ENCODE results near the gene GNG7. TPM values are rescaled to one million over a fixed set of nuclear protein-coding genes. Genes with fewer than 3 reads are reported as not detected.

GNG7 gene
- total RNA-seq, 1 donor from 2014 or later: 7.7 TPM

DNA sequence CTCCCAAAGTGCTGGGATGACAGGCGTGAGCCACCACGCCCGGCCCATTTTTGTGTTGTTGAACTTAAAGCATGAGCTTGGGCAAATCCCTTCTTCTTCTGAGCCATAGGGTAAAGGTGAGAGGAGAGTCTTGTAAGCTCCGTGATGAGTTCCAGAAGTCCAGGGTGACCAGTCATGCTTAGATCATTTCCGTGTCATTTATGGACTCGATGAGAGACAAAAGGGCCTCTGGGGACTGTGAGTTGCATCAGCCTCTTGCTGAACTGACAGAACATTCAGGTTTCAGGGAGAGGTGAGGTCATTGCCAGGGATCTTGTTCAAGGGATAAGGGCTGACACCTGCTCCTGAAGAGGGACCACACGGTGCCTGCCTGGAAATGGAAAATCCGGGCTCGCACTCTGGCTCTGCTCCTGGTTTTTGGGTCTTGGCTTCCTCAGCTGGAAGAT is 173.0 kb downstream of the GNG7 start:
- Mint-ChIP-seq H3K4me3 (ENCODE audit: unreplicated experiment) (no peak overlapping the region), H3K9me3 (ENCODE audit: unreplicated experiment) (no peaks in the 10 kb centered on the region), H3K36me3 (ENCODE audit: low read depth, unreplicated experiment) (peaks cover 3% of the 10 kb centered on the region), H3K27ac (ENCODE audit: unreplicated experiment) (no peak overlapping the region), H3K4me1 (ENCODE audit: unreplicated experiment) (no peaks in the 10 kb centered on the region), H3K27me3 (ENCODE audit: unreplicated experiment) (no peaks in the 10 kb centered on the region)
- no peak for DNase-seq (ENCODE audit: low spot score)
- TF ChIP-seq, protein P1, sequence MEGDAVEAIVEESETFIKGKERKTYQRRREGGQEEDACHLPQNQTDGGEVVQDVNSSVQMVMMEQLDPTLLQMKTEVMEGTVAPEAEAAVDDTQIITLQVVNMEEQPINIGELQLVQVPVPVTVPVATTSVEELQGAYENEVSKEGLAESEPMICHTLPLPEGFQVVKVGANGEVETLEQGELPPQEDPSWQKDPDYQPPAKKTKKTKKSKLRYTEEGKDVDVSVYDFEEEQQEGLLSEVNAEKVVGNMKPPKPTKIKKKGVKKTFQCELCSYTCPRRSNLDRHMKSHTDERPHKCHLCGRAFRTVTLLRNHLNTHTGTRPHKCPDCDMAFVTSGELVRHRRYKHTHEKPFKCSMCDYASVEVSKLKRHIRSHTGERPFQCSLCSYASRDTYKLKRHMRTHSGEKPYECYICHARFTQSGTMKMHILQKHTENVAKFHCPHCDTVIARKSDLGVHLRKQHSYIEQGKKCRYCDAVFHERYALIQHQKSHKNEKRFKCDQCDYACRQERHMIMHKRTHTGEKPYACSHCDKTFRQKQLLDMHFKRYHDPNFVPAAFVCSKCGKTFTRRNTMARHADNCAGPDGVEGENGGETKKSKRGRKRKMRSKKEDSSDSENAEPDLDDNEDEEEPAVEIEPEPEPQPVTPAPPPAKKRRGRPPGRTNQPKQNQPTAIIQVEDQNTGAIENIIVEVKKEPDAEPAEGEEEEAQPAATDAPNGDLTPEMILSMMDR (IDR thresholded peaks at IDR 0.05; ENCODE audit: unreplicated experiment): no peak

DNA sequence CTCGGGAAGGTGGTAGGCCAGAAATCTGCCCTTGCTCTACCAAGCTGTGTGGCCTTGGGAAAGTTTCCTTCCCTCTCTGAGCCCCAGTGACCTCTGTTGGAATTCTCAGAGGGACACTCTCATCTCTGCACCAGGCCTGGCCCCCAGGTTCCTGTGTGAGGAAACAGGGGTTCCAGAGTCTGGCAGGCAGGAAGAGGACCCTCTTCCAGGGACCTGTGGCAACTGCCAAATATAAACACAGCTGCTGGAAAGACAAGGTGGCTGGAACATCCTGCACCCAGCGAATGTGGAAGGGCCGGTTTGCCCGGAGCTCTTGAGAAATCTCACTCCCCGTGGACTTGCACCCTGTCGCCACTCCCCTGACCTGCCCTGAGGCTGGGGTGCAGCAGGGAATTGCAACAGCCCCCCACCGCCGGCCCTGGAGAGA is 173.8 kb downstream of the GNG7 start:
- Mint-ChIP-seq H3K4me3 (ENCODE audit: unreplicated experiment) (no peak overlapping the region), H3K36me3 (ENCODE audit: low read depth, unreplicated experiment) (peaks cover 3% of the 10 kb centered on the region), H3K27me3 (ENCODE audit: unreplicated experiment) (no peaks in the 10 kb centered on the region), H3K9me3 (ENCODE audit: unreplicated experiment) (no peaks in the 10 kb centered on the region), H3K27ac (ENCODE audit: unreplicated experiment) (no peak overlapping the region), H3K4me1 (ENCODE audit: unreplicated experiment) (no peaks in the 10 kb centered on the region)
- no peak for DNase-seq (ENCODE audit: low spot score)
- TF ChIP-seq, protein P1 (IDR thresholded peaks at IDR 0.05; ENCODE audit: unreplicated experiment): no peak

DNA sequence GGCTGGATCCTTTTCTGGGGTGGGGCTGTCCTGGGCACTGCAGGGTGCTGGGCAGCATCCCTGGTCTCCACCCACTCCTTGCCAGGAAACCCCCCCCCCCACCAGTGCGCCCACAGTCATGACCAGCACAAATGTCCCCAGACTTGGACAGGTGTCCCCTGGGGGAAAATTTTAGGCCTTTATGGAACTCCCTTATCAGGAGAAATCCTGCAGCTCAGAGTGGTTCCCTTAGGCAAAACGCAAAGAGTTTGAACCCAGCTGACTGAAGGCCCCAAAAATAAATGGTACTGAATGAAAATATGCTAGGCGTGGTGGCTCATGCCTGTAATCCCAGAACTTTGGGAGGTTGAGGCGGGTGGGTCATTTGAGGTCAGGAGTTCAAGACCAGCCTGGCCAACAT is 174.8 kb downstream of the GNG7 start:
- Mint-ChIP-seq H3K4me3 (ENCODE audit: unreplicated experiment) (no peak overlapping the region), H3K27ac (ENCODE audit: unreplicated experiment) (no peak overlapping the region), H3K9me3 (ENCODE audit: unreplicated experiment) (no peaks in the 10 kb centered on the region), H3K27me3 (ENCODE audit: unreplicated experiment) (no peaks in the 10 kb centered on the region), H3K36me3 (ENCODE audit: low read depth, unreplicated experiment) (peaks cover 3% of the 10 kb centered on the region), H3K4me1 (ENCODE audit: unreplicated experiment) (no peaks in the 10 kb centered on the region)
- TF ChIP-seq, protein P1 (IDR thresholded peaks at IDR 0.05; ENCODE audit: unreplicated experiment): no peak
- DNase-seq (ENCODE audit: low spot score): no peak

DNA sequence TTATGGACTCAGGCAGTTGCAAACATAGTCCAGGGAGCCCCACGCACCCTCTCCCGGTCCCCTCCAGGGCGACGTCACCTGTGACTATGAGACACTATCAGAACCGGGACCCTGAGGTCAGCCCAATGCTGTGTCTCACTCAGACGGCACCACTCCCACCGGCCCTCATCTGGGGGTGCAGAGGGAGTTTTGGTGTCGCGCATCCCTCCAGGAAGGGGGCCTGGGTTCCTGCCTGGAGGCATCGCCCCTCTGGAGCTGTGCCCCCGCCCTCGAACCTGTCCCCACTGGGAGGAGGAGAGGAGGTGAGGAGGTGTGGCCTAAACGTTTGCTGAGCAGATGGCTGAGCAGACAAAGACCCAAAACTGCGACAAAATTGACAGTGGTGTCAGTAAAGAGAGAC is 175.3 kb downstream of the GNG7 start:
- Mint-ChIP-seq H3K27me3 (ENCODE audit: unreplicated experiment) (peaks cover 2% of the 10 kb centered on the region), H3K27ac (ENCODE audit: unreplicated experiment) (no peak overlapping the region), H3K4me3 (ENCODE audit: unreplicated experiment) (no peak overlapping the region), H3K36me3 (ENCODE audit: low read depth, unreplicated experiment) (peaks cover 3% of the 10 kb centered on the region), H3K4me1 (ENCODE audit: unreplicated experiment) (no peaks in the 10 kb centered on the region), H3K9me3 (ENCODE audit: unreplicated experiment) (no peaks in the 10 kb centered on the region)
- TF ChIP-seq, protein P1 (IDR thresholded peaks at IDR 0.05; ENCODE audit: unreplicated experiment): no peak
- DNase-seq (ENCODE audit: low spot score): no peak

DNA sequence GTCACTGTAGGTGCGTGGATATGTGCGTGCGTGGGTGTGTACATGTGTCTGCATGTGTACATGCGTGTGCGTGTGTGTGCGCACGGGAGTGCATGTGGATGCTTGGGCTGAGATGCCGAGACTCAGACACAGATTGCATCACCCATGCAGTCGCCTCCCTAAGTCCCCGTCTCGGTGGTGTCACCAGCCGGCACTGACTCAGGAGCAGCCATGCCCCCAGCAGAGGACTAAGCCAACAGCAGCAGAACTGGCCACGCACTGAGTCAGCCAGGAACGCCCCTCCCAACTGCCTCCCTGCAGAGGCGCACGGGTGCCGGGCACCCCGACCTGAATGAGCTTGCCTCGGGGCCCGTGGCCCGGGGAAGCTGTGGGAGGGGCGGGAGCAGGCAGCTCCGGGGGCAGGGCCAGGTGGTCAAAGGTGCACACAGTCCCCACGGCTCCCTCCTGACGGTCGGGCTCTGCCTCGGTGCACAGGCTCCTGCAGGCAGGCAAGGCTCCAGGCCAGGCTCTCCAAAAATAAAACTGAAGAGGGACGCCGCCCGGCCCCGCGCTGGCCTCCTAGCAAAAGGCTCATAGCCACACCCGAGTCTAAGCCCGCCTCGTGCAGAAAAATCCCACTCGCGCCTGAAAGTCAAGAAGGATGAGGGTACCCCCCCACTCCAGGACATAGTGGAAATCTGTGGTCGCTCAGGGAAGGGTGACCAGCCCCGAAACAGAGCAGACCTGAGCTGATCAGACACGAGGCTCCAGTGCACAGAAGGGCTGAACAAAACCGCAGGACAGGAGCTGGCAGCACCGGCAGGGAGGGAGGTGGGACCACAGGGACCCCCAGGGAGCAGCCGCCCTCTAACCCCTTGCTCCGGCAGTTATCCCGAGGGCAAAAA is 177.4 kb downstream of the GNG7 start:
- Mint-ChIP-seq H3K27ac (ENCODE audit: unreplicated experiment) (no peak overlapping the region), H3K27me3 (ENCODE audit: unreplicated experiment) (peaks cover 4% of the 10 kb centered on the region), H3K36me3 (ENCODE audit: low read depth, unreplicated experiment) (no peaks in the 10 kb centered on the region)

More for the DNA sequence above, 177.4 kb downstream of the GNG7 start:
- no peaks in the 10 kb centered on the region for H3K4me1 Mint-ChIP-seq (ENCODE audit: unreplicated experiment)
- H3K9me3 Mint-ChIP-seq (ENCODE audit: unreplicated experiment): no peaks in the 10 kb centered on the region
- H3K4me3 Mint-ChIP-seq (ENCODE audit: unreplicated experiment): no peak overlapping the region
- TF ChIP-seq, protein P1 (IDR thresholded peaks at IDR 0.05; ENCODE audit: unreplicated experiment): no peak
- DNase-seq (ENCODE audit: low spot score): no peak

Measured in endothelial cell (in vitro differentiated cells).